OCI-LY1 (cell line): ENCODE data around the gene DCTN2.
"Not testable (repeated sequence)": the region's sequence is repeated elsewhere in the genome, so short reads cannot be mapped to it uniquely, and the experiment has no call there.

Source experiments
- H2AFZ ChIP-seq: fragments of 200-600 bp; sonication (generic), shearing (Covaris generic); 2 replicates; pipeline ENCODE4 v1.6.0; 2014; ENCODE audit warnings: antibody characterized with exemption, mild to moderate bottlenecking, low read length
- H3F3A ChIP-seq: fragments of 200-600 bp; sonication (generic), shearing (Covaris generic); 2 replicates; pipeline ENCODE4 v1.6.0; 2014; ENCODE audit warnings: mild to moderate bottlenecking, antibody characterized with exemption, low read length, moderate library complexity; ENCODE audit not compliant: insufficient read depth
- H3K27ac ChIP-seq: fragments of 200-600 bp; sonication (generic); 2 replicates; pipeline ENCODE4 v1.5.1; 2014; ENCODE audit warnings: low read length, mixed run types, mild to moderate bottlenecking, low read depth; ENCODE audit not compliant: poor library complexity, severe bottlenecking
- H3K27me3 ChIP-seq: fragments of 200-600 bp; sonication (generic); 2 replicates; pipeline ENCODE4 v1.6.0; 2014; ENCODE audit warnings: antibody characterized with exemption, mild to moderate bottlenecking, low read length, moderate library complexity; ENCODE audit not compliant: insufficient read depth
- H3K36me3 ChIP-seq: fragments of 200-600 bp; sonication (generic); 2 replicates; pipeline ENCODE4 v1.6.1; 2014; ENCODE audit warnings: mild to moderate bottlenecking, antibody characterized with exemption, low read length, moderate library complexity, mixed read lengths; ENCODE audit not compliant: insufficient read depth
- H3K4me1 ChIP-seq: fragments of 200-600 bp; sonication (generic); 2 replicates; pipeline ENCODE4 v1.5.1; 2014; ENCODE audit warnings: mild to moderate bottlenecking, low read length, moderate library complexity; ENCODE audit not compliant: insufficient read depth, severe bottlenecking
- H3K4me2 ChIP-seq: fragments of 200-600 bp; sonication (generic), shearing (Covaris generic); 2 replicates; pipeline ENCODE4 v1.6.1; 2014; ENCODE audit warnings: low read length
- H3K4me3 ChIP-seq: fragments of 200-600 bp; sonication (generic); 2 replicates; pipeline ENCODE4 v1.5.1; 2014; ENCODE audit warnings: low read length, low read depth, mild to moderate bottlenecking, mixed read lengths; ENCODE audit not compliant: poor library complexity, severe bottlenecking
- H3K79me2 ChIP-seq: fragments of 200-600 bp; shearing (Covaris generic); 2 replicates; pipeline ENCODE4 v1.6.1; 2016; ENCODE audit warnings: mixed run types, low read length, mixed read lengths; ENCODE audit not compliant: insufficient read depth
- H3K9ac ChIP-seq: fragments of 200-600 bp; sonication (generic), shearing (Covaris generic); 2 replicates; pipeline ENCODE4 v1.6.1; 2014; ENCODE audit warnings: mild to moderate bottlenecking, low read length, mixed read lengths
- H3K9me2 ChIP-seq: fragments of 200-600 bp; sonication (generic), shearing (Covaris generic); 2 replicates; pipeline ENCODE4 v1.6.1; 2014; ENCODE audit warnings: low read depth, mild to moderate bottlenecking, low read length, mixed read lengths
- H3K9me3 ChIP-seq: fragments of 200-600 bp; shearing (Covaris generic); 2 replicates; pipeline ENCODE4 v1.6.1; 2014; ENCODE audit warnings: low read length, mixed read lengths
- H4K20me1 ChIP-seq: fragments of 200-600 bp; sonication (generic), shearing (Covaris generic); 2 replicates; pipeline ENCODE4 v1.6.0; 2016; ENCODE audit warnings: mild to moderate bottlenecking, low read length; ENCODE audit not compliant: insufficient read depth
- EZH2 ChIP-seq: fragments of 200-600 bp; sonication (generic), shearing (Covaris generic); IDR thresholded peaks from 2 replicates; pipeline ENCODE4 v1.8.0; 2017; ENCODE audit warnings: borderline replicate concordance, mixed run types, mild to moderate bottlenecking, antibody characterized with exemption, low read length, moderate library complexity, mixed read lengths
- TF ChIP-seq, protein P1 (sequence below): fragments of 200-600 bp; sonication (generic), shearing (Covaris generic); IDR thresholded peaks from 2 replicates; pipeline ENCODE4 v1.5.1; 2017; ENCODE audit warnings: mild to moderate bottlenecking, antibody characterized with exemption, low read length, moderate library complexity, mixed read lengths

The DCTN2 gene

GRCh38 chr12:57575771-57576612 lies 29.0 kb upstream of the DCTN2 start:
- Histone ChIP-seq H3K9me2 (no peaks in the 10 kb centered on the region), H3K36me3 (no peaks in the 10 kb centered on the region), H3K79me2 (no peaks in the 10 kb centered on the region), H3K4me2 (no peak overlapping the region), H3K27ac (no peak overlapping the region), H3K9ac (no peak overlapping the region), H3K4me1 (no peaks in the 10 kb centered on the region), H3K27me3 (no peaks in the 10 kb centered on the region), H3F3A (no peaks in the 10 kb centered on the region), H2AFZ (no peak overlapping the region), H4K20me1 (no peaks in the 10 kb centered on the region), H3K9me3 (no peaks in the 10 kb centered on the region), H3K4me3 (no peak overlapping the region)
- TF ChIP-seq, protein P1, sequence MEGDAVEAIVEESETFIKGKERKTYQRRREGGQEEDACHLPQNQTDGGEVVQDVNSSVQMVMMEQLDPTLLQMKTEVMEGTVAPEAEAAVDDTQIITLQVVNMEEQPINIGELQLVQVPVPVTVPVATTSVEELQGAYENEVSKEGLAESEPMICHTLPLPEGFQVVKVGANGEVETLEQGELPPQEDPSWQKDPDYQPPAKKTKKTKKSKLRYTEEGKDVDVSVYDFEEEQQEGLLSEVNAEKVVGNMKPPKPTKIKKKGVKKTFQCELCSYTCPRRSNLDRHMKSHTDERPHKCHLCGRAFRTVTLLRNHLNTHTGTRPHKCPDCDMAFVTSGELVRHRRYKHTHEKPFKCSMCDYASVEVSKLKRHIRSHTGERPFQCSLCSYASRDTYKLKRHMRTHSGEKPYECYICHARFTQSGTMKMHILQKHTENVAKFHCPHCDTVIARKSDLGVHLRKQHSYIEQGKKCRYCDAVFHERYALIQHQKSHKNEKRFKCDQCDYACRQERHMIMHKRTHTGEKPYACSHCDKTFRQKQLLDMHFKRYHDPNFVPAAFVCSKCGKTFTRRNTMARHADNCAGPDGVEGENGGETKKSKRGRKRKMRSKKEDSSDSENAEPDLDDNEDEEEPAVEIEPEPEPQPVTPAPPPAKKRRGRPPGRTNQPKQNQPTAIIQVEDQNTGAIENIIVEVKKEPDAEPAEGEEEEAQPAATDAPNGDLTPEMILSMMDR: no peak
- TF ChIP-seq EZH2: no peak

DNA sequence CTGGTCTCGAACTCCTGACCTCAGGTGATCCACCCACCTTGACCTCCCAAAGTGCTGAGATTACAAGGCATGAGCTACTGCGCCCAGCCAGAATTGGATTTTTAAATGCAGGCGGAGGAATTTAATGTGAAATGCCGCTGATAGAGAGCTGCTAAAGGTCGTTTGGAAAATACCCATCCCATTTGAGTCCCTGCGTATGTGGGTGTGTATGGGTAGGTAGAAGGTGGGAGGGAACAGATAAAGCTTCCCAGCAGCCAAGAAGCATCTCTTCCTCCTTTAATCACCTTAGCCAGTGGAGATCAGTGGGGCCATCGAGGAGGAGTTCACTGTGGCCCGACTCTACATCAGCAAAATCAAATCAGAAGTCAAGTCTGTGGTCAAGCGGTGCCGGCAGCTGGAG lies 27.8 kb upstream of the DCTN2 start:
- Histone ChIP-seq H3K36me3 (no peaks in the 10 kb centered on the region), H3K4me1 (no peaks in the 10 kb centered on the region), H3K9ac (no peak overlapping the region), H3K9me2 (no peaks in the 10 kb centered on the region), H2AFZ (no peak overlapping the region), H3K4me3 (no peak overlapping the region), H3K27me3 (no peaks in the 10 kb centered on the region), H4K20me1 (no peaks in the 10 kb centered on the region), H3K4me2 (no peak overlapping the region), H3K27ac (no peak overlapping the region), H3F3A (no peaks in the 10 kb centered on the region), H3K9me3 (no peaks in the 10 kb centered on the region), H3K79me2 (no peaks in the 10 kb centered on the region)
- TF ChIP-seq EZH2: no peak
- TF ChIP-seq, protein P1: no peak

- Histone ChIP-seq H3K27me3 (no peaks in the 10 kb centered on the region), H4K20me1 (no peaks in the 10 kb centered on the region), H3K9me2 (no peaks in the 10 kb centered on the region), H3K9ac (no peak overlapping the region), H3K27ac (no peak overlapping the region), H3K4me2 (no peak overlapping the region), H3K36me3 (no peaks in the 10 kb centered on the region), H2AFZ (no peak overlapping the region), H3K4me3 (no peak overlapping the region), H3K4me1 (no peaks in the 10 kb centered on the region), H3K79me2 (no peaks in the 10 kb centered on the region), H3F3A (no peaks in the 10 kb centered on the region), H3K9me3 (no peaks in the 10 kb centered on the region)
- TF ChIP-seq, protein P1: no peak
- TF ChIP-seq EZH2: no peak
These were observed 25.2 kb upstream of the DCTN2 start for GRCh38 chr12:57571926-57572762.

DNA sequence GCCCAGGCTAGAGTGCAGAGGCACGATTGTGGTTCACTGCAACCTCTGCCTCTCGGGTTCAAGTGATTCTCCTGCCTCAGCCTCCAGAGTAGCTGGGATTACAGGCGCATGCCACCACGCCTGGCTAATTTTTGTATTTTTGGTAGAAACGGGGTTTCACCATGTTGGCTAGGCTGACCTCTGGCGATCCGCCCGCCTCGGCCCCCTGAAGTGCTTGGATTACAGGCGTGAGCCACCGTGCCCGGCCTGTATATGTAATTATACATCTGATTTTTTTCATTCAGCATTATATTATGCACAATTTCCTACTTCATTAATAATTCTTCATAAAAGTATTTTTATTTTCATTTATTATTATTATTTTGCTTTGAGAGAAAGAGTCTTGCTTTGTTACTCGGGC lies 23.4 kb upstream of the DCTN2 start:
- H3K79me2 ChIP-seq, H3F3A ChIP-seq, H4K20me1 ChIP-seq, H3K27ac ChIP-seq, H3K27me3 ChIP-seq, H2AFZ ChIP-seq, H3K9me3 ChIP-seq, H3K4me2 ChIP-seq, H3K4me3 ChIP-seq, H3K36me3 ChIP-seq, H3K4me1 ChIP-seq, H3K9me2 ChIP-seq, H3K9ac ChIP-seq: not testable (repeated sequence)
